ENCODE data around the gene GPC1.

The GPC1 gene

GRCh38 chr2:240396623-240397541 lies 38.6 kb upstream of the GPC1 start:
- no peak for DNase-seq (ENCODE audit: low read depth in 1 of 2, low spot score in 1 of 2)

GRCh38 chr2:240397542-240397916 lies 37.9 kb upstream of the GPC1 start:
- no peak for DNase-seq (ENCODE audit: low read depth in 1 of 2, low spot score in 1 of 2)

- DNase-seq (ENCODE audit: low read depth in 1 of 2, low spot score in 1 of 2), result no peak
Observed at GRCh38 chr2:240397924-240398645, 37.4 kb upstream of the GPC1 start.

GRCh38 chr2:240398661-240399267 lies 36.7 kb upstream of the GPC1 start:
- no peak for DNase-seq (ENCODE audit: low read depth in 1 of 2, low spot score in 1 of 2)

DNA sequence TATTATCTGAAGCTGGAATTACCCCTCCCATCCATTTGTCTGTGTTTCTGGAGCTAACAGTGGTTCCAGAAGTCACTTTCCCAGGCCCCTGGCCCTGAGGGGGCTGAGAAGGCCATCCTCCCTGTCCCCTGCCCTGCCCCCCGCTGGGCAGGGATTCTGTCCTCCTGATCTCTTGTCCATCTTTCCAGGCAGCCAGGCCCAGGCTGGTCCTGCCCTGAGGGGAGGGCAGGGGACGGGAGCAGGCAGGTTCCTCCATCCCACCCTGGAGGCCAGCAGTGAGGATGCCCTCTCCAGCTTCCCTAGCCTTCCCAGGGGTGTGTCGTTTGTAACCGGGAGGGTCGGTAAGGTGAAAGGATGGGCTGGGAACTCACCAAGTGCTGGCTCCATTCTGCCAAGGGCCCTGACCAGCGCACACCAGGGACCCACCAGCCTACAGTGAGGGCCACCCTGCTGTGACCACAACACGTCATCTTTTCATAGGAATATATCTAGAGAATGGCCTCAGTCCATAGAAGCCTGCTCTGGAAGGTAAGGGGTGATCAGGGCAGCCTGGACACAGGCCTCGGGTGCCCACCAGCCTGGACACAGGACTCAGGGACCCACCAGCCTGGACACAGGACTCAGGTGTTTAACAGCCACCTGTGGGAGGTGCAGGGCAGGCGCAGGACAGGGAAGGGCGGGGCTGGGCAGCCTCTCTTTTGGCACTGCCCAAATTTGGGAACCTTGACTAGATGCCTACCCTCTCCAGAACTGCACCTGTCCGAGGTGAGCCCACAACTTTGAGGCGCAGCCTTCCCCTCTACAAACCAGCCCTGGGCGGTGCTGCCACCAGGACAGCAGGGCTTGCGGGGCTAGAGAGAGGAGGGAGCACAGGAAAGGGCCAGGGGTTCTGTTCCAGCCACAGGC lies 35.8 kb upstream of the GPC1 start:
- no peak for DNase-seq (ENCODE audit: low read depth in 1 of 2, low spot score in 1 of 2)

DNA sequence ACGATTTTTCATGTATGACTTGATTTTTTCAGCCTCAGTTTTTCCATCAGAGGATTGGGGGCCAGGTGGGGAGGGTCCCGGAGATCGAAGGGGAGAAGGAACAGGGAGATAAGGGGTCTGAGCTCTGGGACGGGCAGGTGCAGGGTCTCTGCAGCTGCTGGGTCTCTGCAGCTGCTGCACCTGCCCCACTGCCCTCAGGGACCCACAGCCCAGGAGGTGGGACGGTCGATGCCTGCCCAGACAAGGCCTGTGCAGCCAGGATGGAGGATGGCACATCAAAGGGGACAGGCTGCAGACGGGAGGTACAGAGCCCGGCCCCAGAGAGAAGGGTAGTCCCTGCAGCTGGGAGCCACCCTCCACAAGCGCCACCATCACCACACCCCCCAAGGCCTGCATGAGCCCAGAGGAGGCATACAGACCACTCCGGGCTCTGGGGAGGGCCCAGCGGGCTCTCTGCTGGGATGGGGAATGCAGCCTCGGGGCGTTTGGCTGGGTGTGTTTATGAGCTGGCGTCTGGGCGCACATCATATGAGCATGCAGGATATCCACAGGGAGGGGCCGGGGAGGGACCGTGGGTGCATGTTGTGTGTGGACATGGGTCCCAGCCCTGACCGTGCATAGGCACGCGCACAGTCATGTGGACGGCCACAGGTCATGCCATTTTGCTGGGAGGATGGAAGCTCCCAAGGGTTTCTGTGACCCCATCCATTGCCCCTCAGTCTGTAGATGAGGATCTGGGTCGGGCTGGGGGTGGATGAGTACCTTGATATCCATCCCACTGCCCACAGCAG lies 34.9 kb upstream of the GPC1 start:
- DNase-seq (ENCODE audit: low read depth in 1 of 2, low spot score in 1 of 2), result no peak

DNA sequence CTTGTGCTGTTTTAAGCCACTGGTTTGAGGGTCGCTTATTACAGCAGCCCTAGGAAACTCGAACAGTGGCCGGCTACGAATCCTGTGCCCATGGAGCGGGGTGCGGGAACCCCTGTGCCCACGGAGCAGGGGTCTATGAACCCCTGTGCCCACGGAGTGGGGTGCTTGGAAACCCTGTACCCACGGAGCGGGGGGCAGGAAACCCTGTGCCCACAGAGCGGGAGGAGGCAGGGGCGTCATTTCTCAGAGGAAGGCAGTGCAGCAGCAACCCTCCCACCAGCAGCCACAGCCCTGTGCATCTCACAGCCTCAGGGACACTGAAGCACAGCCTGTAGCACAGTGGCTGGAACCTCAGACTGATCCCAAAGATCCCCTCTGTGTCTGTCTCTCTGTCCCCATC lies 34.2 kb upstream of the GPC1 start:
- DNase-seq (ENCODE audit: low read depth in 1 of 2, low spot score in 1 of 2), result no peak

GRCh38 chr2:240401781-240402551 lies 33.5 kb upstream of the GPC1 start:
- DNase-seq (ENCODE audit: low read depth in 1 of 2, low spot score in 1 of 2), result no peak

DNA sequence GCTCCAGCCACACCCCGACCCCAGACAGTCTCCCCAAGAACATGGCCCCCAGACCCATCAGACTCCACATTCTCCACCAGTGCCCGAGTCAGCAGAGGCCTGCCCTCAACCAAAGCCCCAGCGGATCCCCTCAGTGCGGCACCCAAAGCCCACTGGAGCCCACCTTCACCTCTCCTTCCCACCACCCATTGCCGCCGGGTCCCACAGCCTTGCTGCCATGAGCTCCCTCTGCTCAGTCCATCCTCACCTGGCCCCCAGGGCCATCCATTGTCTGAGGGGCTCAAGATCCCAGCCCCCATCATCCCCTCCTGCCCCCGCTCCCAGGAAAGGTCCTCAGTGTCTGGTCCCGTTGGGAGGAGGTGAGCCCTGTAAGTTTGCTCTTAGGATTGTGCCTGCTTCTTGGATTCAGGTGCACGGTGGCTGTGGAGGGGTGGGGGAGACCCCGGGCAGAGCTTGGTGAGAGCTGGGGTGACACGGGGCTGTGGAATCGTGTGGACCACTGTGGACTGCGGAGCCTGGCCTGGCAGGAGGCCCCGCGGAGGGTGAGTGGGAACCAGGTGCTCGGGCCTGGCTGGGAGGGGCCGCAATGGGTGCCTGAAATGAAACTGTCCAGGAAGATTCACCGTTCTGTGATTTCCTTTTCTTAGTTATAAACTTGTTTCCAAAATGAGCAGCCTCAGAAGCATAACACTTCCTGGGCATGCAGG lies 32.7 kb upstream of the GPC1 start:
- DNase-seq (ENCODE audit: low read depth in 1 of 2, low spot score in 1 of 2), result no peak

DNA sequence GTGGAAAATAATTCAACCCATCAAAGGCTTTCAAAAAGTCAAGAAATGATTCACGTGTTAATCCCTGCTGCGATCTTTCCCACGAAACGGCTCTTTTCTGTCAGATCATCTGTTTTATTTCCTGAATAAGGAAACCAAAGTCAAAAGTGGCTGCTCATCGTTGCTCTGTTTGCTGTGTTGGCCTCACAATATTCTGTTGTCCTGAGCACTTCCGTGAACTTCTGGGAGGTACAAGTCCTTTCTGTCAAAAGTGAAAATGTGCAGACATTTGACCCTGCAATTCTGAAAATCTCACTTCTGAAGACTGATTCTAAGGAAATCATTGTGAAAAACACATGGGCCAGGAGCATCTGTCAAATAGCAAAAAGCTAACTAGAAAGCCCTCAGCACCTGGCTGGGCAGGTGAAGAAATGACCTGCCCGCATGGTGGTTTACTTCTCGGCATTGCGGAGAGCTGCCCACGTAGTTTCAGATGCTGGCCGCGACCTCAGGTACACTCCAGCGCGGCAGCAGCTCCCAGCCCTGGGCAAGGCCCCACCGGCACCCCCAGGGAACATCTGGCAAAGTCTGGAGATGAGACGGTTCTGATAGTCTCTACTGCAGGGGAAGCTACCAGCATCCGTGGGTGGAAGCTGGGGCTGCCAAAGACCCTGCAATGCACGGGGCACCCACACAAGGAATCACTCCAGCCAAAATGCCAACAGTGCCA lies 31.9 kb upstream of the GPC1 start:
- DNase-seq (ENCODE audit: low read depth in 1 of 2, low spot score in 1 of 2), result no peak

DNA sequence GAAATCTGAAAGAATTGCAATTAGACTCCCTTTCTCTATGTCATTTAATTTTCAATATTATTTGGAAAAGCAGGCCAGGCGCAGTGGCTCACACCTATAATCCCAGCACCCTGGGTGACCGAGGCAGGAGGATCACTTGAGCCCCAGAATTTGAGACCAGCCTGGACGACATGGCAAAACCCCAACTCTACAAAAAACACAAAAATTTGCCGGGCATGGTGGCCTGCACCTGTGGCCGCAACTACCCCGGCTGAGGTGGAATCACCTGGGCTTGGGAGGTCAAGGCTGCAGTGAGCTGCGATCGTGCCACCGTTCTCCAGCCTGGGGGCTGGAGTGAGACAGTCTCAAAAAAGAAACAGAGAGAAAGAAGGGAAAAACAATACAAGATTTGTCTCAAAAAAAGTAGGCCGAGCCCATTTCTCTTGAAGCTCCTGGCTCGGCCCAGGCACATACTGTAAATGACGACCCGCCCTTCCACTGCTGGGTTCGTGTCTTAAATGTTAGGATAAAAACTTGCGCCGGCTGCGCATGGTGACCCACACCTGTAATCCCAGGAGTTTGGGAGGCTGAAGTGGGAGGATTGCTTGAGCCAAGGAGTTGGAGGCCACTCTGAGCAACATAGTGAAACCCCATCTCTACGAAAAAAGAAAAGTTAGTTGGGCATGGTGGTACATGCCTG lies 31.1 kb upstream of the GPC1 start:
- DNase-seq (ENCODE audit: low read depth in 1 of 2, low spot score in 1 of 2), result no peak

GRCh38 chr2:240405133-240405532 lies 30.3 kb upstream of the GPC1 start:
- DNase-seq (ENCODE audit: low read depth in 1 of 2, low spot score in 1 of 2), result no peak

DNA sequence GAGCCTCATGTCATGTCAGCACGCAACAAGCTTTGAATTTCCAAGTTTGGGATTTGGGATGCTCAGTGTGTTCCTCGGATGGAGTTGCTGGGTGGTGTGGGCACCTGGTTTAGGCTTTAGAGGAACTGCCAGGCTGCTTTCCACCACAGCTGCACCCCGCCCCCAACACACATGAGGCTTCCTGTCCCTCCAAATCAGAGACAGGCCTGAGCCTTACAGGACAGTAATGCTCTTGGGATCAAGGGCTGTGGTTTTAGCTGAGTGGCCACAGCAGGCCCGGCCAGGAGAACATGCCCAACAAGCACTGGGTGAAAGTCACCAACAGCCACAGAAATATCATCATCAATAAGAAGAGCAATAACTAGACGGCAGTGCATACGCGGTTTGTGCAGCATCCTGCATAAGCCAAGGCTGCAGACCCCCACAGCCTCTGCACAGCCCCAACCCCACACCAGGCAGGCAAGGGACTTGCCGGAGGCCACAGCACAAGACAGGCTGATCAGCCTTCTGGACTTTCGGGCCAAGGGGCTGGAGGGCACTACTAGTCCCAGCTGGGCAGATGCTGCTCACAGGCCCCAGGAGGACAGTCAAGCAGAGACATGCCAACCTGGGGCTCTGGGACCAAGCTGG lies 29.7 kb upstream of the GPC1 start:
- no peak for DNase-seq (ENCODE audit: low read depth in 1 of 2, low spot score in 1 of 2)

- no peak for DNase-seq (ENCODE audit: low read depth in 1 of 2, low spot score in 1 of 2)
Observed at GRCh38 chr2:240407090-240407489, 28.4 kb upstream of the GPC1 start.

DNA sequence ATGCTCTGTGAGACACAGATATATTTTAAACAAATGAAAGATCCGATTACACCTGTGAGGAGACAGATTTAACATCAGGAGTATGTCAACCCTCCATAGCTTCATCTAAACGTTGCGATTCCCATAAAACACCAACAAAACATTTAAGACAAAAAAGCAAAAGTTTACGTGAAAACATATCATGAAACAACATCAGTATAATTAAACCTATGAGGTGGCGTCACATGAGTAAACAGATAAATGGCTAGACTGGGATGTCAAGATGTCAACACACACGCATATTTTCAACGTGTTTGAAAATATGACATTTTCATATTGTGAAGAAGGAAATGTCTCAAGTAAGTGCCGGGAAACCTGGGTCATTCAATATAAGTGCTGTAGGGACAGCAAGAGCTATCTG lies 25.5 kb upstream of the GPC1 start:
- no peak for DNase-seq (ENCODE audit: low read depth in 1 of 2, low spot score in 1 of 2)

DNA sequence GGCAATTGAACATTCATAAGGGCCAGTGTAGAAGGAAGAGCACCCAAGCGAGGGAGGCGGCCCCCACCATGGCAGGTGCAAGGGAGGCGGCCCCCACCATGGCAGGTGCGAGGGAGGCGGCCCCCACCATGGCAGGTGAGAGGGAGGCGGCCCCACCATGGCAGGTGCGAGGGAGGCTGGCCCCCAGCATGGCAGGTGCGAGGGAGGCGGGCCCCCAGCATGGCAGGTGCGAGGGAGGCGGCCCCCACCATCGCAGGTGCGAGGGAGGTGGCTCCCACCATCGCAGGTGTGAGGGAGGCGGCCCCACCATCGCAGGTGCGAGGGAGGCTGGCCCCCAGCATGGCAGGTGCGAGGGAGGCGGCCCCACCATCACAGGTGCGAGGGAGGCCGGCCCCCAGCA lies 24.7 kb upstream of the GPC1 start:
- no peak for DNase-seq (ENCODE audit: low read depth in 1 of 2, low spot score in 1 of 2)
